K562 (cell line): ENCODE measurements around the gene IGSF9. TPM values are rescaled to one million over a fixed set of nuclear protein-coding genes. Genes with fewer than 3 reads are reported as not detected.

Experiments
- CBX3 ChIP-seq, 2 experiments: IDR thresholded peaks; 1 replicate in 1 of 2; 2 replicates in 1 of 2; pipeline ENCODE4 v1.6.1; 2012; ENCODE audit warnings: inconsistent platforms in 2 of 2, low read length in 2 of 2, borderline replicate concordance in 1 of 2, control low read depth in 1 of 2
- CHAMP1 ChIP-seq: fragments of 450-650 bp; IDR thresholded peaks from 2 replicates; pipeline ENCODE4 v1.6.1; 2016; ENCODE audit warnings: mild to moderate bottlenecking
- DLX4 ChIP-seq: fragments of 250-450 bp; sonication (Bioruptor Pico); IDR thresholded peaks from 2 replicates; pipeline ENCODE4 v1.6.1; 2021; ENCODE audit warnings: mild to moderate bottlenecking
- ELK1 ChIP-seq: sonication (generic); formaldehyde crosslinking; IDR thresholded peaks from 2 replicates; pipeline ENCODE4 v1.8.1; 2022; ENCODE audit warnings: missing genetic modification reagents
- HCFC1 ChIP-seq: IDR thresholded peaks from 2 replicates; pipeline ENCODE4 v1.6.1; 2012; ENCODE audit warnings: low read depth, low read length, improper control_type of control experiment
- HMGXB4 ChIP-seq: sonication (generic); formaldehyde crosslinking; IDR thresholded peaks from 2 replicates; pipeline ENCODE4 v1.8.1; 2023; ENCODE audit warnings: mild to moderate bottlenecking, missing genetic modification reagents
- ILF3 ChIP-seq: fragments of 450-650 bp; IDR thresholded peaks from 2 replicates; pipeline ENCODE4 v1.6.1; 2018; ENCODE audit warnings: antibody characterized with exemption, mild to moderate bottlenecking, moderate library complexity, borderline replicate concordance
- L3MBTL2 ChIP-seq: fragments of 450-650 bp; IDR thresholded peaks from 2 replicates; pipeline ENCODE4 v1.6.1; 2016; ENCODE audit warnings: mild to moderate bottlenecking, moderate library complexity
- MYBL2 ChIP-seq, 2 experiments: fragments of 450-650 bp in 1 of 2; sonication (generic) in 1 of 2; formaldehyde crosslinking in 1 of 2; IDR thresholded peaks; 2 replicates each; pipeline versions ENCODE4 v1.6.1 to v1.8.1; 2017 to 2022; ENCODE audit warnings: borderline replicate concordance in 1 of 2, inconsistent platforms in 1 of 2, low read depth in 1 of 2, mild to moderate bottlenecking in 1 of 2, missing genetic modification reagents in 1 of 2, moderate library complexity in 1 of 2
- PATZ1 ChIP-seq: fragments of 250-450 bp; sonication (Bioruptor Pico); IDR thresholded peaks from 2 replicates; pipeline ENCODE4 v1.5.0; 2020; ENCODE audit warnings: mild to moderate bottlenecking, borderline replicate concordance
- RFX5 ChIP-seq: IDR thresholded peaks from 2 replicates; pipeline ENCODE4 v1.6.1; 2011; ENCODE audit warnings: low read depth, mild to moderate bottlenecking, improper control_type of control experiment, low read length
- THRA ChIP-seq: fragments of 450-650 bp; IDR thresholded peaks from 2 replicates; pipeline ENCODE4 v1.6.1; 2017; ENCODE audit warnings: mild to moderate bottlenecking, moderate library complexity
- THRAP3 ChIP-seq: fragments of 450-650 bp; IDR thresholded peaks from 2 replicates; pipeline ENCODE4 v1.6.1; 2016; ENCODE audit warnings: mild to moderate bottlenecking, inconsistent platforms, borderline replicate concordance
- ZNF583 ChIP-seq: fragments of 250-450 bp; sonication (Bioruptor Pico); IDR thresholded peaks from 2 replicates; pipeline ENCODE4 v1.4.0; 2020
- ZNF655 ChIP-seq: fragments of 250-450 bp; sonication (Bioruptor Pico); IDR thresholded peaks from 2 replicates; pipeline ENCODE4 v1.5.0; 2021
- polyA plus RNA-seq, 8 experiments: library from polyadenylated mRNA; depleted of rRNA in 4 of 8; stranded (reverse) in 5 of 8; unstranded in 3 of 8; fragments of >200 nt; fragmentation: Nextera tagmentation in 2 of 8; fragmentation: Illumina TruSeq in 1 of 8; extraction: Ambion mirVana in 2 of 8; extraction: Trizol in 1 of 8; gene quantifications; 2 replicates each; pipeline versions ENCODE4 v1.2.1 to v1.2.3, GENCODE V29; 2011 to 2014; ENCODE audit warnings: inconsistent platforms in 1 of 8, missing spikeins in 1 of 8
- total RNA-seq, 7 experiments: library from RNA; depleted of rRNA in 6 of 7; stranded (reverse); fragments of >200 nt in 6 of 7; fragmentation: Illumina TruSeq in 2 of 7; extraction: Trizol in 2 of 7; gene quantifications; 2 replicates each; pipeline versions ENCODE4 v1.2.1 to v1.2.3, GENCODE V29; 2011 to 2021; ENCODE audit warnings: low replicate concordance in 1 of 7

IGSF9 gene
- total and polyA plus RNA-seq, 9 of the 15 experiments (the other 6 are each of a cell fraction or from before 2014, with no cell fraction given), result 0.03 to 0.29 (median 0.07) TPM; not detected in 1

- TF ChIP-seq CHAMP1 (no peak), ZNF583 (CRISPR knock-in tag) (no peak), ELK1 (CRISPR knock-in tag) (no peak), ILF3 (no peak), THRA (no peak), HCFC1 (no peak), HMGXB4 (CRISPR knock-in tag) (no peak), THRAP3 (no peak), CBX3 (IDR thresholded peaks at IDR 0.05; ENCODE audit: borderline replicate concordance in 1 of 2, low read length in 2 of 2) (no peak), L3MBTL2 (no peak), DLX4 (no peak), RFX5 (no peak), ZNF655 (CRISPR knock-in tag) (no peak), PATZ1 (no peak), MYBL2 (IDR thresholded peaks at IDR 0.05; ENCODE audit: low read depth) (no peak), MYBL2 (CRISPR knock-in tag; IDR thresholded peaks at IDR 0.05; ENCODE audit: borderline replicate concordance) (no peak)
These were observed 22.8 kb downstream of the IGSF9 start (continued) for GRCh38 chr1:159922511-159923202.
